Measurements from ENCODE around the gene CELF2.

Gene CELF2

DNA sequence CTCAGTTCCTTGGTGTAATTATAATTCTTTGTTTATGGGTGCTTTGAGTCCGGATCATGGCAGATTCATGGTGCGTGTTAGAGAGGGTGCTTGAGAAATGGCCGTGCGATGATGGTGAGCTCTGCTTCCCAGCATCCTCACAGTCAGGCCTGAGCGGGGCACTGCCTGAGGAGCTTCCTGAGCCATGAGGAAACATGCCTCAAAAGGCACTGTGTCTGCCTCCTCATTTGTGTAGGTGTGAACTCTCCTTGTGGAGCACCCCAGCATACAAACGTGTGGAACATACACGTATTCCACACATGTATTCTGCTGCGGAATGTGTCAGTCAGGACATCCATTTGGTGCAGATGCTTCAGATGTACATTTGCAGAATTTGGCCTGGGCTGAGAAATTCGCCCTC lies 205.4 kb downstream of the CELF2 start:
- DNase-seq (ENCODE audit: low read depth in 3 of 3) = no peak

DNA sequence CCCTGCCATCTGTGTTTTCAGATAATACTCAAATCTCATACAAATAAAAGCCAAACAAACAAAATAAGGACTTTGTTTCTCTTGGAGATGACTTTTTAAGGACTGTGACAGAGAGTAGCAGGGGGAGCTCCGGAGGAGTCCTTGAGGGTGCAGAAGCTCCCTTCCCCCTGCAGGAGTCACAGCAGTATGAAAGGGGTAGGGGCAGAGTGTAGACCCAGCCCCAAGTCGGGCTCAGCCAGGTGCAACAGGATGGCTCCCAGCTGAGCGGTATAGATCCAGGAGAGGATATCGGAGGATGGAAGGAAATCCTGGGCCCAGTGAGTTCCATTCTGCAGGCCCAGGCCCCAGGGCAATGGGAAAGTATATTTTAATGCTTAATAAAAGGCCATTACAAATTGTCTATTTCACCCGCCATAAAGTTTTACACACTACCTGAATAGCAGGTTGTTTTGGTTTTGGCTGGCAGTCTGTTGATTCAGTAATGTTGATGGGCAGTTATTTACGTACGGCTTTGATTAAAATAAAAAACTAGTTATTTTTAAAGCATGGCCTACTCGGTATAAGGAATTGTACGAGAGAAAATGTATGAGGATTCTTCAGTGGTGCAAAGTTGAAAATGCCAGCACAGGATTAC lies 206.0 kb downstream of the CELF2 start:
- no peak for DNase-seq (ENCODE audit: low read depth in 3 of 3)

DNA sequence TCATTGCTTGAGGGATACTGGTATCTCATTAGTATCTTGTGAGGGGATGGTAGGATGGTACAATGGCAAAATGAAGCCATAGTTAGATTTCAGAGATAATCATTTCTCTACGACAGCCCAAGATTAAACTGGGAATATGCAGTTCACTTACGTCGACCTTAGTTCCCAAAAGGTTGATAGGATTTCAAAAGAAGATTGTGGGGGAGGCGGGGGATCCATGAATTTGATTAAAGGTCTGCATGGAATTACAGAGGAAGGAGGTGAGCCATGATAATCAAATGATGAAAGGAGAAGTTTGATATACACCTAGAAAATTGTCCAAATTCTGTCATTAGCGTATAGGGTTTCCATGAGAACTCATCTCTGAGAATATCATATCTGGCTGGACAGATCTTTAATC lies 206.6 kb downstream of the CELF2 start:
- no peak for DNase-seq (ENCODE audit: low read depth in 3 of 3)

DNA sequence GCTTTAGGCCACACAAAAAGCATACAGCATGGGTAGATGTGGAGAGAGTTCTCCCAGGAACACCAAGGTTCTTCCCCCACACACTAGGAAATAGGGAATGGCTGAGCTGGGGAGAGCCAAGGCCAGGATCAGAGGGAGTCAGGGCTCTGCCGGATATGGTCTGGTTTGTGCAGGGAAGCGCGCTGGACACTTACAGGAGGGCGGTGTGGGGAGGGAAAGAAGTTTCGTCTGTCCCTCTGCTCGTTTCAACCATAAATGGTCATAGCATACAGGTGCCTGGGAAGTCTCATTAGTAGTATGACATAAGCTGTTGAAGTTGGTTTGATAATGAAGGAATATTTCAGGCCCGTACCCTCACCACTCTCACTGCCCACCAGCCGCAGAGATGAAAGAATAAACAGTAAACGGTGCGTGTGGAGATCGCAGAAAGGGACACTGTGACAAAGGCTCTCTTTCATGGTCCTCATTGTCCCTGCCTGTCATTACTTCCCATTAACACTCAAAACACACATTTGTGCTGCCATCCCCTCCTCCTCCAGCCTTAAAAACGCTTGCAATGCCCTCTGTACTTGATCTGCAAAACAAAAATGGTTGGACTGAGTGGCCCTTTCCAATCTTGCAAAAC lies 207.2 kb downstream of the CELF2 start:
- no peak for DNase-seq (ENCODE audit: low read depth in 3 of 3)

DNA sequence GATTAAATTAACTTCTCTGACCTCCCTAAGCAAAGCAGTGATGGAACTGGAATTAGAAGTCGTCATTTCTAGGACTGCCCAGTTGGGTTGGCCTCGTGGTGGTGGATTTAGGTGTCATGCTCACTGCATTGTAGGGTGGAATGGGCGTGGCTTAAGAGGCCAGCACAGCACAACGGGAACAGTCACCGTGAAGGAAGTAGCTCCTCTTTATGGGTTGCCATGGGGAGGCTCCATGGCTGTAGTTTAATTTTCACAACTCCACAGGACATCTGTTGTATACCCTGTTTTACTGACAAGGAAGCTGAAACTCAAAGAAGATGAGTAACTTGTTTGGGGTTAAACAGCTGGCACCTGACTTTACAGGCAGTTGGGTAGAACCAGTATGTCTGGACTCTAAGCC lies 208.3 kb downstream of the CELF2 start:
- DNase-seq (ENCODE audit: low read depth in 3 of 3) = peak; percentile 36 to 67 (median 43)

DNA sequence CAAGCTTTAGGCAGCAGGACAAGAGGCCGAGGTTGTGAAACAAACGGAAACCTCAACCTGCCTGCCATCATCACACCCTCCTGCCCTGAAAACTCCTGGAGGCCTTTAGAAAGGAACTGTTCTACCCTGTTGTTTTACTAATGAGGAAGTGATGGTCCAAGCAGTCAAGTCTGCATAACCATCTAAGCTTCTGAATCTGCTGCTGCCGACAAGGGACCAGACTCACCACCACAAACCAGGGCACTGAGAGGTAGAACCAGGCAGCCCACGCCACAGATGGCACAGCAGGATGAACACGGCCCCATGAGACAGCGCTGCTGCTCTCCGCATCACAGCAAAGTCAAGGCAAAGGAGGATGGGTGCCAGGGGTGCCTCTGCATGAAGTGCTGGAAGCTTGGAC lies 209.4 kb downstream of the CELF2 start:
- no peak for DNase-seq (ENCODE audit: low read depth in 3 of 3)

DNA sequence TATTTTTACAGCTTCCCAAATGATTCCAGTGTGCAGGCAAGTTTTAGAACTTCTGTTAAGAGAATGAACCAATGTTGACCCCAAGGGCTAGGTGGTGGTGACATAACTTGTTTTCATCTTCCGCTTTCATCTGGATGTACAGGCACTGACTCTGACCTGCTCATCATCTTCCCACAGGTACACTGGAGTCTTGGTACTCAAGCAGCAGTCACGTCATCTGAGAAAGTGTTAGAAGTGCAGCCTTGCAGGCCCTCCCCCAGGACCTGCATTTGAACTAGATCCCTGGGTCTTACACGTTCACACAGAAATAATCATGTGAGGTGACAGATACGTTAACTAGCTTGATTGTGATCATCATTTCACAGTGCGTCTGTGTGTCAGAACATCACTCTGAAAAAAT lies 212.2 kb downstream of the CELF2 start:
- no peak for DNase-seq (ENCODE audit: low read depth in 3 of 3)

DNA sequence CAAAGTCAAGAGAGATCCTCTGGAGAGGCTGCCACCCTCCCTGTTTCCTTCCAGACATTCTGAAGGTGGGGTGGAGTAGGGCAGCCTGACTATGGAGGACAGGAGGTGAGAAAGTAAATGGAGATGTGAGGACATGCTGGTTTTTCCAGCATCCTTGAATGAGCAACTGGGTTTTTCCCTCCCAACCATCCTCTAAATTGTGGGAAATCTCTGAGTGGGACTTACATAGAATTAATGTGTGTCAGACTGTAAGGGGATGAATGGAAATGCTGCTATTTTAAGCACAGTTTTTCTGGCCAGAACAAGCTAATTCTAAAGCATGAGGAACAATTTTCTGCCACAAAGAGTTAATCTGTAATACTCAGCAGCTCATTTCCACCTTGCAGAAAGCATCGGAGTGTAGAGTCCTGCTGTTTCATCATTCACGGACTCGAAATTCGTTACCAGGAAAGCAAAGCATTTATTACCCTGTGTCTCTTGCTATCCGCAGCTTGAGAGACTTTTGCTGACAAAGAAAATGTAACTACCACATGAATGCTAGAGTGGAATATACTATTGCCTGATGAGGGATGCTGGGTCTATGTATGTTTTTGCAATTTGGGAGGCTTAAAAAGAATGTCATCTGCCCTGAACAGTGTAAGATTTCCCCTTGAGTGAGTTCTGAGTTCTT lies 213.0 kb downstream of the CELF2 start:
- no peak for DNase-seq (ENCODE audit: low read depth in 3 of 3)

DNA sequence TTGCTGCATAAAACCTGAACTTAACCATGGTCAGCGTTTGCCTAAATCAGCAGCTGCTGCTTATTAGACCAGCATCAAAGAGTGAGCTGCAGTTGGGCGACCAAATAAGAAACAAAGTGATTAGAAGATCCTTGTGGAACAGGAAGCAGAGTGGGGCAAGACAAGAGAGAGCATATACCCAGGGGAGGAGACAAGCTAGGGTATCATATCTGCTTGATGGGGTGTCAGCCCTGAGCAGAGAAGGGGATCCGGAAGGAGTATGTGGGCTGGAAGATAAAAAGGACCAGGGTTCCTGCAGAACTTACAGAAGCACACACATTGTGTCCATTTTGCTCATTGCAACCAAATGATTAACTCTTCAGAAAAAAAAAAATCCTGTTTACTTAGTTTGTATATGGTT lies 213.6 kb downstream of the CELF2 start:
- no peak for DNase-seq (ENCODE audit: low read depth in 3 of 3)

DNA sequence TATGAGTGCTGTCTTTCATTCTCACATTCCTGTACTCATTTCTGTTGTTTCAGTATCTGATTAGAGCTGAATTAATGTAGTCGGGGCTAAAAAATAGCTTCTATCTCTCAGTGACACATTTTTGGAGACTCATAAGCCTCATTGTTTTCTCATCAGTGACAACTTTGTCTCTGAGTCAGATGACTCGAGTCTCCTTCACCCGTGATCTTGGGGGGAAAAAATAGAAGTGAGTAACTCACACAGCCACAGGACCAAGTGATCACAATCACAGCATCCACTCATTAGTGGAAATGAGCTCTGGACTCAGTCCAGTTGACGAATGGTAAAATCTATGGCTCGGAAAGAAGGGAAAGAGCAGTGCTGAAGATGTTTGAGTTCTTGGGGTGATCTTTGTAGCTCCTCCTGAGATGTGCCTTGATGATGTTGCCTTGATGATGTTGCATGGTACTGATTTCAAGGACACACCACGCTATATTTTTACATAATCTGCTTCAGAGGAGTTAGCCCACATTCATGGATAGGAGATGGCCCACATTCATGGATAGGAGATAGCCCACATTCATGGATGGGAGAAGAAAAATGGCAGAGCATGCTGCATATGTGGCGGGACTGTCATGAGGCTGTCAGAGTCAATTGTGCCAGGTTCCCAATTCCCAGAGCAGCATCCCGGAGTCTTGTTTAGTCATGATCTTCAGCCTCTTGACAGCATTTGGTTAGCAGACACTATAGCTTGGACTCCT lies 214.7 kb downstream of the CELF2 start:
- DNase-seq (ENCODE audit: low read depth in 3 of 3) = no peak

DNA sequence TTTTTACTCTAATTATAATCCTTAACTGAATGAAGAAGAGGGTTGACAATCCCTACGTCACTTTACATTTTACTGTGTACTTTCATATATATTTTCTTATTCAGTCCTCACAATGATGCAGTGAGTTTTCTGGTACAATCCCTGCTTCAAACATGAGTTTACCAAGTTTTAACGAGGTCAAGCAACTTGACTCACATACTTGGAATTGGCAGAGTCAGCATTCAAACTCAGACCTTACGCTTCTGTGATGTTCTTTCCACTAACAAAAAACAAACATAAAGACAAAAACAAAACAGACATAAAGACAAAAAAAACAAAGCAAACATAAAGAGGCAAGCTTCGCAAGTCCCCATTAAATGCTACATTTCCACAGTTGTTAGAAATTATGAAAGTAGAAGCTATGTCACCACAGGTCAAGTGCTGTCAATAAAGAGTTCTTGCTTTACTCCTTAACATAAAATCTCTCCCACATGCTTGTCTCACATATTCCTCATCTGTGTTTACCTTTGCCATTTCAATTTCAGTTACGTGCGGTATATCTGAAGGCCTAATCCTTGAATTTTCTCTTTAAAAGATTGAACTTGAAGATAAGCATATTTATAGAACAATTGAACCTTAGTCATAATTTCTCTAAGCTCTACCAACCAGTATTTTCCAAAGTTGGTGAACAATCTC lies 217.3 kb downstream of the CELF2 start:
- no peak for DNase-seq (ENCODE audit: low read depth in 3 of 3)

DNA sequence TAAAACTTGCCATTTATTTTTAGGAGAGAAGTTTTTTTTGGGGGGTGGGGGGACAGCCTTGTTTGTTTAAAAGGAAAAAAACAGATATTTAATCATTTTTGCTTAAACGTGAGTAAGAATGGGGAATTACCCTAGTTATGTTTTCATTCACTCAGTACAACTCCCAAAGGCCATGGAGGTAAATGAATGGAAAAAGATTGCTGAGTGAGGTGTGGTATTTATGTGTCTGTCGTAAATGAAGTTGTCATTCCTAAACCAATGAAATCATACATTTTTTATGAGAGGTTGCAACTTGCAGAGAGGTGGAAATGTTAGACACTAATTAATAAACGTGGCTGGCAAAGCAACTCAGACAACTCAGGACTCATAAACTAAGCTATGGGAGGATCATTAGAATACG lies 218.1 kb downstream of the CELF2 start:
- no peak for DNase-seq (ENCODE audit: low read depth in 3 of 3)

DNA sequence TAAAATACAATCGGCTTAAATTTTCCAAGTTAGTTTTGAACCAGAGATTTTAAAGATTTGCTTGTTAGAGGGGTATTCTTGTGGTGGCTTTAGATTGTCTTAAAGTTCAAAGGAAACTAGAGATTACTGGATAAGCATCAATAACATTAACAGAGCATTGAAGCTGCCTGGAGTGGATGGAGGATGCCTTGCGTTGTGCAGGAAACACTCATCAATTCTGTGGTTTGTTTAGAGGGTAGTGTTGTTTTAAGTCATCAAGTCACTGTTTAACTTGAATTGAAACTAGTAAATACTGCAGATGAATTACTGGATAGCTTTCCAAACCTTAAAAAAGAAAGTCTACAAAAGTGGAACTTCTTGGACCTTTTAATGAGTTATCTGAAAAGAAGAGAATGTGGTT lies 218.6 kb downstream of the CELF2 start:
- DNase-seq (ENCODE audit: low read depth in 3 of 3) = peak in 1 of 3 experiments; percentile 34

DNA sequence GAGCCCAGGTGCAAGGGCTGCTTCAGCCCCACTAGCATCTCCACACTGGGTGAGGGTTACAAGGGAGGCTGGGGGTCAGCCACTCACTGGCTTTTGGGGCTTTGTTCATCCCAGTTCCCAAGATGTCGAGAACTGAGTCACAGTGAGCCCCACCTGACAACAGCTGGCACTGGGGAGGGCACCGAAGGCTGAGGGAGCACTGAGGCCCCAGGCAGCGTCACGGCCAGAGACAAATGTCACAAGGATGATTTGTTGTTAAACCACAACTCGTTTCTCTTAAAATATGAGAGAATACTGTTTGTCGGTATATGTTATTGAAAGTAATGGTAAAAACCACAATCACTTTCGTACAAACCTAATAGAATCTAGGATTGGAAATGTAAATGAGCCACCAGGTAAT lies 219.9 kb downstream of the CELF2 start:
- peak in 1 of 3 experiments; percentile 37 for DNase-seq (ENCODE audit: low read depth in 3 of 3)

DNA sequence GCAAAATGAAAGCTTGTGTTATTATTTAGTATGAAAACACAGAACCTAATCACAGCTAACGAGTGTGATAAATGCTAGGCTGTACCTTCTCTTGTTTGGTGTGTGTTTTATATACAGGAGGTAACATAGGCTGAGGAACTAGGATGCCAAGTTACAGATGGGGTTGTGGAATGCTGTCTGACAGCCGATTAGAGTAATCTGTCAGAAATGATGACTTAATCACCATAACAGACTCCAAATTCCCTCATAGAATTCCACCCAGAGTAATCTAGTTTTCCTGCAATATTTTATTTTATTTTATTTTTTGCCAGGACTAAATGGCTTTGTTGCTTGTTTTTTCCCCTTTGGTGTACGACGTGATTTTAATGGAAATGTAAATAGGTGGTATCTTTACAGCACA lies 221.2 kb downstream of the CELF2 start:
- DNase-seq (ENCODE audit: low read depth in 3 of 3) = no peak

DNA sequence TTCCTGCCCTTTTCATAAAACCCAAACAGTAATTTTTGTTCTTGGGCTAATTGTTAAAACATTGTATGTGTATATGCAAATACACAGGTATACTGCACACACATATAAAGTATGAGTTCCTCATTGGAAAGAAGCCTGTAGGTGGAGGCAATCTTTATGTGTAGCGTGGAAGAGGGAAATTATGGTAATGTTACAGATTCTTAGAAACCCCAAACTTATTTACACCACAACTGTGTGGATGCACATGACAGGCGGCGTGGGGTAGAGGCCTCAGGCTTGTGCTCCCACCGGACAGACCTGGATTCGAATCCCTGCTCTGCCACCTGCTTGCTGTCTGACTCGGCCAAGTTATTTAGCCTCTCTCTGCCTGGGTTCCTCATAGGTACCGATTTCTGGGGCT lies 223.0 kb downstream of the CELF2 start:
- no peak for DNase-seq (ENCODE audit: low read depth in 3 of 3)

DNA sequence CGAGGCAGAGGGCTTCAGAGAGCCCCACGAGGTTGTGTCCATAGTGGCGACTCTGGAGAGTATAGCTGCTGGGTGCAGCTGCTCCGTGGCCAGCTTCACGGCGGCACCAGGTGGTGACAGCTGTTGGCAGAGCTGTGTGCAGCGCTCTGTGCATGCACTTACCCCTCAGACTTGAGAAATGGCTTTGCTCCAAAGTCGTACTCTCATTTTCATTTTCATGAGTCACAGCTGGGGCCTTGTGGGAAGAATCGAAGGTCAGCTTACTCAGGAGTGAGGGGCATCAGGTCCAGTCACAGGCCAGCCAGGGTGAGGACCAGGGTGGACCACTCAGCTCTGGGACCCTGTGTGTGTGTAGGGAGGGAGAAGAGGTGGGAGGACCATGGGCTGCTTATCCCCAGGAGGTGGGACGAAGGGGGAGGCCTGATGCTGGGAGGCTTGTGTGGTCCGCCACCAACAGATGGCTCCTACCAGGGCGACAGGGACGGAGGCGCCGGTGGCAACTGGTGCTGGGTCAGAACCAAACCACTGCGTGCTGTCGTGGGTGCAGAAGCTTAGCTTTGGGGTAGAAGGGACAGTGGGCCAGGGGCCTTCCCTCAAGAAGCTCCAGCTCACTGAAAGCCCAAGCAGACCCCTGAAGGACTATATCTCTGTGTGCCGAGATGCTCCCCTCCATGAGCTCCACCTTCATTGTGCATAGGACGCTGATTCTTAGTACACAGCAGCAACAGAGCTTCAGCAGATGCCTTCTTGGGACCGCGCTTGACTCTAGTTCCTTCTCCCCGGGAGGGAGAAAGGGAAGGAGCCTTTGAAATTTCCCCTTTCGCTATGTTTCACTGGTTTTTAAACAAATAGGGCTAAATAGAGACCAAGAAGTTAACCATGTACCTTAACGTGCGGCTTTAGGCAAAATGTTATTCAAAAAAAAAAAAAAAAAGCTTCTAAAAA lies 225.0 kb downstream of the CELF2 start:
- no peak for DNase-seq (ENCODE audit: low read depth in 3 of 3)

DNA sequence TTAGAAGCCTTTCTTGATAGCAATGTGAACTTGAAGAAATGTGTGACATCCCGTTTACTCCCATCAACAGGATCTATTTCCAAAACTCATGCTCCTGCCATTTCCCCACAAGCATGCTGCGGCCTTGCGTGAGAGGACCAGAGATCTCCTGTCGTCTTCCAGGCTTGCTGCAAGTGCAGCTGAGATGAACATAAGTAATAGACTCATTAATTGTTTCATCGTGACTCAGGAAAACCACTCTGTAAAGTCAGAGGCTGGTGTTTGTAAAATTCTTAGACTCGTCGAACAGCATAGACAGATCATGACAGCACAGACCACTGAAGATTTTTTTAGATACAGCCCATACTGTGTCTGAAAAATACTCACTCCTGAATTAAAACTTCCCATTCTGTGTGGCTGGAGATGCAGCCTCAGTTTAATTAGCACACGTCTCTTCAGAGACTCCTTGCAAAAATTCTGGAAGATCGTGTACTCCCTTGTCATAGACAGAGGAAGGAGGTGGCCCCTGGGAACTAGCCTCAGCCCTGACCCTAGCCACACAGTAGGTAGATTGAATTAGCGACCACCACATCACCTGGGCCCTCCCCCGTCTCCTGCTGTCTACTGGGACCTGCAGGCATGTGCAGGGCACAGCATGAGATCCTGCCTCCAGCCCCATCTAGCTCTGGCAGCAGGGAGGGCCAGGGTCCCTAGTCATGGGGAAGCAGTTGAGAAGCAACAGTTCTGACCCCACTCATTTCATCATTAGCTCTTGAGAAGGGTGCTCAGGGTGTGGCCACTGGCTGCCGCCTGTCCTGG lies 226.0 kb downstream of the CELF2 start:
- no peak for DNase-seq (ENCODE audit: low read depth in 3 of 3)

DNA sequence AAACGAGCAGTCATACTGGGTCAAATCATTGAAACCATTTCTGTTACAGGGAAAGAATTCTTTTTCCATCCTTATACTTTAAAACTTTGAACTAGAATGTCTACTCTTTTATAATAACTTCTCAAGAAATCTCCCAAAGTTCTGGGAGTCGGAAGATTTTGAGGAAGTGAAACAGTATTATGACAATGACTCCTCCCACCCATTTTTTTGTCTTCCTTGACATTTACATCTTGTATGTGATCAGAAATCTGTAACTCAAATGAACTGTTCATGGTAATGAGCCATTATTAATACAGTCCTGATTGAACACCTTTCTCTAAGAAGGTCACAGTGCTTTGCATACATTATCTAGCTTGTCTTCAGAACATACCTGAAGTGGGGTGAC lies 227.4 kb downstream of the CELF2 start:
- DNase-seq (ENCODE audit: low read depth in 3 of 3) = no peak

DNA sequence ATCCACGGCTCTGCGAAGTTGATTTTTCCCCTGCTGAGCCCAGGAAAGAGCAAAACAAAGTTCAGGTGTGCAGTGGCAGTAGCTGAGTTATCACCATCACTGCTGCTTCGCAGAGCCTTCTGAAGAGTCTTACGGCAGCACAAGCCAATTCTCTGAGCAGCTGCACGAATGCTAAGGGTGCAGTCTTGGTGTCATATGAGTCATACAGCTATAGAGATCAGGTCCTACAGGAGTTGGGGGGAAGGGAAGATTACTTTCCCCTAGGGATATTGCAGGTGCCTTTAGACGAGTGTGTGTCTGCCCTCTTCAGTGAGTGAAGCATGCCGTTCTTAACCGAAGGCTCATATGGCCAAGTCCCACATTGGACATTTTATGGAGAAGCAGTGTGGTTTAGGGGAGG lies 227.8 kb downstream of the CELF2 start:
- peak in 1 of 3 experiments; percentile 14 for DNase-seq (ENCODE audit: low read depth in 3 of 3)
